Tibial nerve (tissue), 4 donors: ENCODE measurements around the gene ZNF493.

Experiments used
- EP300 ChIP-seq, 2 donors: sonication (generic); formaldehyde crosslinking; IDR thresholded peaks; one replicate each; pipeline ENCODE4 v1.6.1; 2017; ENCODE audit warnings: antibody characterized with exemption in 2 of 2, mild to moderate bottlenecking in 1 of 2
- TF ChIP-seq, protein P1 (sequence below), 5 experiments: fragments of 200-600 bp in 3 of 5; fragments of 450-650 bp in 2 of 5; sonication (generic) in 3 of 5; IDR thresholded peaks; one replicate each; pipeline ENCODE4 v1.5.1; 2016 to 2019; ENCODE audit warnings: antibody characterized with exemption in 5 of 5, mild to moderate bottlenecking in 3 of 5, moderate library complexity in 2 of 5

- TF ChIP-seq, protein P1, sequence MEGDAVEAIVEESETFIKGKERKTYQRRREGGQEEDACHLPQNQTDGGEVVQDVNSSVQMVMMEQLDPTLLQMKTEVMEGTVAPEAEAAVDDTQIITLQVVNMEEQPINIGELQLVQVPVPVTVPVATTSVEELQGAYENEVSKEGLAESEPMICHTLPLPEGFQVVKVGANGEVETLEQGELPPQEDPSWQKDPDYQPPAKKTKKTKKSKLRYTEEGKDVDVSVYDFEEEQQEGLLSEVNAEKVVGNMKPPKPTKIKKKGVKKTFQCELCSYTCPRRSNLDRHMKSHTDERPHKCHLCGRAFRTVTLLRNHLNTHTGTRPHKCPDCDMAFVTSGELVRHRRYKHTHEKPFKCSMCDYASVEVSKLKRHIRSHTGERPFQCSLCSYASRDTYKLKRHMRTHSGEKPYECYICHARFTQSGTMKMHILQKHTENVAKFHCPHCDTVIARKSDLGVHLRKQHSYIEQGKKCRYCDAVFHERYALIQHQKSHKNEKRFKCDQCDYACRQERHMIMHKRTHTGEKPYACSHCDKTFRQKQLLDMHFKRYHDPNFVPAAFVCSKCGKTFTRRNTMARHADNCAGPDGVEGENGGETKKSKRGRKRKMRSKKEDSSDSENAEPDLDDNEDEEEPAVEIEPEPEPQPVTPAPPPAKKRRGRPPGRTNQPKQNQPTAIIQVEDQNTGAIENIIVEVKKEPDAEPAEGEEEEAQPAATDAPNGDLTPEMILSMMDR (IDR thresholded peaks at IDR 0.05) = no peak
- TF ChIP-seq EP300 (IDR thresholded peaks at IDR 0.05) = no peak
Observed at GRCh38 chr19:21434516-21434915, 37.6 kb downstream of the ZNF493 start.
